Hepatocyte (in vitro differentiated cells): ENCODE results near the gene SP110. TPM values are rescaled to one million over a fixed set of nuclear protein-coding genes. Genes with fewer than 3 reads are reported as not detected.

Experiments used
- DNase-seq: peaks from one replicate; pipeline ENCODE4 v3.0.0-alpha.2; 2016; ENCODE audit warnings: low spot score
- H2AFZ ChIP-seq: fragments of 200-600 bp; sonication (generic); 2 replicates; pipeline ENCODE4 v1.6.0; 2016; ENCODE audit warnings: antibody characterized with exemption, mild to moderate bottlenecking
- H3K27ac ChIP-seq: fragments of 200-600 bp; sonication (generic); 2 replicates; pipeline ENCODE4 v1.5.1; 2016; ENCODE audit warnings: mild to moderate bottlenecking
- H3K27me3 ChIP-seq: fragments of 200-600 bp; sonication (generic); 2 replicates; pipeline ENCODE4 v1.6.1; 2016
- H3K36me3 ChIP-seq: fragments of 200-600 bp; sonication (generic); replicated peaks from 2 replicates; pipeline ENCODE4 v1.5.1; 2016; ENCODE audit warnings: low read depth; ENCODE audit not compliant: insufficient read depth
- H3K4me1 ChIP-seq: fragments of 200-600 bp; sonication (generic); 2 replicates; pipeline ENCODE4 v1.5.1; 2016; ENCODE audit warnings: mild to moderate bottlenecking, moderate library complexity; ENCODE audit not compliant: insufficient read depth
- H3K4me2 ChIP-seq: fragments of 200-600 bp; sonication (generic); 2 replicates; pipeline ENCODE4 v1.6.0; 2016
- H3K4me3 ChIP-seq: fragments of 200-600 bp; sonication (generic); 2 replicates; pipeline ENCODE4 v1.5.1; 2016; ENCODE audit warnings: mild to moderate bottlenecking
- H3K79me2 ChIP-seq: fragments of 200-600 bp; sonication (generic); 2 replicates; pipeline ENCODE4 v1.6.0; 2017; ENCODE audit warnings: mild to moderate bottlenecking
- H3K9me2 ChIP-seq: fragments of 200-600 bp; sonication (generic); replicated peaks from 2 replicates; pipeline ENCODE4 v1.6.0; 2017; ENCODE audit warnings: mild to moderate bottlenecking; ENCODE audit not compliant: insufficient read depth
- H3K9me3 ChIP-seq: fragments of 200-600 bp; sonication (generic); 2 replicates; pipeline ENCODE4 v1.5.1; 2016; ENCODE audit warnings: low read depth, mild to moderate bottlenecking
- H4K20me1 ChIP-seq: fragments of 200-600 bp; sonication (generic); 2 replicates; pipeline ENCODE4 v1.6.0; 2016; ENCODE audit warnings: mild to moderate bottlenecking; ENCODE audit not compliant: insufficient read depth, poor library complexity, severe bottlenecking
- EZH2 ChIP-seq: fragments of 200-600 bp; sonication (generic); IDR thresholded peaks from 2 replicates; pipeline ENCODE4 v1.6.1; 2016; ENCODE audit warnings: antibody characterized with exemption, mild to moderate bottlenecking, borderline replicate concordance
- EZH2phosphoT487 ChIP-seq: fragments of 200-600 bp; sonication (generic); IDR thresholded peaks from one replicate; pipeline ENCODE4 v1.6.1; 2018; ENCODE audit warnings: antibody characterized with exemption, mild to moderate bottlenecking, low read depth, moderate library complexity; ENCODE audit not compliant: unreplicated experiment, severe bottlenecking
- WGBS: methylation state at CpG from one replicate; pipeline ENCODE4 v1.1.6; 2016; ENCODE audit warnings: low lambda C conversion rate; ENCODE audit errors: missing lambda C conversion rate; 5-methylcytosine and 5-hydroxymethylcytosine counted together
- polyA plus RNA-seq: library from polyadenylated mRNA; unstranded; fragments of >200 nt; fragmentation: Nextera tagmentation; extraction: Ambion mirVana; gene quantifications from 2 replicates; pipeline ENCODE4 v1.2.1, GENCODE V29; 2016
- total RNA-seq: library from RNA; depleted of rRNA; stranded (reverse); fragments of >200 nt; gene quantifications from 2 replicates; pipeline ENCODE4 v1.2.3, GENCODE V29; 2014
- TF ChIP-seq, protein P1 (sequence below): fragments of 200-600 bp; sonication (generic); IDR thresholded peaks from 2 replicates; pipeline ENCODE4 v1.5.1; 2016; ENCODE audit warnings: antibody characterized with exemption, mild to moderate bottlenecking; ENCODE audit not compliant: poor library complexity

The SP110 gene
- total and polyA plus RNA-seq, 2 experiments from 2014 or later: 10.9 to 15.9 TPM

DNA sequence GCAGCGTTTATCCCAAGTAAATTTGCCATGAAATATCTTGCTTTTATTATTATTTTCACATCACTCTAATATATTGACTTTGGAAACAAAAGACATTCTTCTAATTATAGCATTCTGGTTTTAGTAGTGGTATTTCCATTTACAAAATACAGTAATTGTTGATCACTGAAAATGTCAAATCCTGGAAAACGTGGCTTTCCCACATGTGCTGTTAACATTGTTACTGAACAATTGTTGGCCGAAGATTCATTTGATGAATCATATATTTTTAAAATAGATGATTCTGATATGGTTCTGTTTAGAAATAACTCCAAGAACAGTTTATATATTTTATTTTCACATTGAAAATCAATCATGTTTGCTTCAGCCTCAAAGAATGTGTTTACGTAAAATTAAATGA lies 38.7 kb upstream of the SP110 start:
- no peak overlapping the region for H3K27ac ChIP-seq
- WGBS: 89% methylated on average over 4 of the region's 4 CpGs

DNA sequence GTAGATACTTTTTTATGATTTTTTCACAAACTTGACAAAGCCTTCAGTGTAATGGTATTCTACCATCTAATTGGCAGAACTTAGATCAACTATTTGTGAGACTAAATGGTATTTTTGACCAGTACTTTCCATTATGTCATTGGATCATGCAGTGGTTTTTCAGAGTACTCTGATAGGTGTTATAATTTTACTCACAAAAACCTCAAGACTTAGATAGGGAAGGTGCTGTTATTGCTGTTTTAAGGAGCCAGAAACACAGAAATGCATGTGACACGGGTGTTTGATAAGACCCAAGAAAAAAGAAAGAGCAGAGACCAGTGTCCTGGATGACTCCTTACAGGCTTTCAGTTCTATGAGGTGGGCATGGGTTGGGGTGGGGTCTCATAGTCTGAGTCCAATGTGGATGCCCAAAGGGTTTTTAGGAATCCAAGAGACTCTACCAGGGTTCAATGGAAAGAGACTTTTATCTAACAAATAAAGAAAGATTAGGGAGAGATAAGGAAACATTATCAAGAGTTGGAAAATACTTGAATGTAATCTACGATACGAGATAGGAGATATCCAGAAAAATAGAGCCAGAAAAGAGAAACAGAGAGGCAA lies 37.0 kb upstream of the SP110 start:
- no peaks in the 10 kb centered on the region for H3K27me3 ChIP-seq
- TF ChIP-seq, protein P1, sequence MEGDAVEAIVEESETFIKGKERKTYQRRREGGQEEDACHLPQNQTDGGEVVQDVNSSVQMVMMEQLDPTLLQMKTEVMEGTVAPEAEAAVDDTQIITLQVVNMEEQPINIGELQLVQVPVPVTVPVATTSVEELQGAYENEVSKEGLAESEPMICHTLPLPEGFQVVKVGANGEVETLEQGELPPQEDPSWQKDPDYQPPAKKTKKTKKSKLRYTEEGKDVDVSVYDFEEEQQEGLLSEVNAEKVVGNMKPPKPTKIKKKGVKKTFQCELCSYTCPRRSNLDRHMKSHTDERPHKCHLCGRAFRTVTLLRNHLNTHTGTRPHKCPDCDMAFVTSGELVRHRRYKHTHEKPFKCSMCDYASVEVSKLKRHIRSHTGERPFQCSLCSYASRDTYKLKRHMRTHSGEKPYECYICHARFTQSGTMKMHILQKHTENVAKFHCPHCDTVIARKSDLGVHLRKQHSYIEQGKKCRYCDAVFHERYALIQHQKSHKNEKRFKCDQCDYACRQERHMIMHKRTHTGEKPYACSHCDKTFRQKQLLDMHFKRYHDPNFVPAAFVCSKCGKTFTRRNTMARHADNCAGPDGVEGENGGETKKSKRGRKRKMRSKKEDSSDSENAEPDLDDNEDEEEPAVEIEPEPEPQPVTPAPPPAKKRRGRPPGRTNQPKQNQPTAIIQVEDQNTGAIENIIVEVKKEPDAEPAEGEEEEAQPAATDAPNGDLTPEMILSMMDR: no peak
- TF ChIP-seq EZH2: no peak
- DNase-seq: no peak
- 80% methylated on average over 3 of the region's 3 CpGs for WGBS
- no peaks in the 10 kb centered on the region for H3K79me2 ChIP-seq
- no peak overlapping the region for H3K27ac ChIP-seq
- H4K20me1 ChIP-seq: no peaks in the 10 kb centered on the region
- no peaks in the 10 kb centered on the region for H3K36me3 ChIP-seq
- no peaks in the 10 kb centered on the region for H3K9me3 ChIP-seq
- H3K9me2 ChIP-seq: no peaks in the 10 kb centered on the region
- no peak overlapping the region for H3K4me3 ChIP-seq
- H2AFZ ChIP-seq: no peak overlapping the region
- H3K4me1 ChIP-seq: no peaks in the 10 kb centered on the region
- H3K4me2 ChIP-seq: no peak overlapping the region

More for the DNA sequence above, 38.7 kb upstream of the SP110 start:
- no peak for DNase-seq
- TF ChIP-seq EZH2phosphoT487 (no peak), EZH2 (no peak)
- TF ChIP-seq, protein P1: no peak
- no peaks in the 10 kb centered on the region for H3K9me2 ChIP-seq
- H3K79me2 ChIP-seq: no peaks in the 10 kb centered on the region
- H3K9me3 ChIP-seq: no peaks in the 10 kb centered on the region
- H4K20me1 ChIP-seq: no peaks in the 10 kb centered on the region
- H3K27me3 ChIP-seq: no peaks in the 10 kb centered on the region
- no peak overlapping the region for H3K4me2 ChIP-seq
- H3K4me3 ChIP-seq: no peak overlapping the region
- H3K4me1 ChIP-seq: no peaks in the 10 kb centered on the region
- no peaks in the 10 kb centered on the region for H3K36me3 ChIP-seq
- no peak overlapping the region for H2AFZ ChIP-seq

DNA sequence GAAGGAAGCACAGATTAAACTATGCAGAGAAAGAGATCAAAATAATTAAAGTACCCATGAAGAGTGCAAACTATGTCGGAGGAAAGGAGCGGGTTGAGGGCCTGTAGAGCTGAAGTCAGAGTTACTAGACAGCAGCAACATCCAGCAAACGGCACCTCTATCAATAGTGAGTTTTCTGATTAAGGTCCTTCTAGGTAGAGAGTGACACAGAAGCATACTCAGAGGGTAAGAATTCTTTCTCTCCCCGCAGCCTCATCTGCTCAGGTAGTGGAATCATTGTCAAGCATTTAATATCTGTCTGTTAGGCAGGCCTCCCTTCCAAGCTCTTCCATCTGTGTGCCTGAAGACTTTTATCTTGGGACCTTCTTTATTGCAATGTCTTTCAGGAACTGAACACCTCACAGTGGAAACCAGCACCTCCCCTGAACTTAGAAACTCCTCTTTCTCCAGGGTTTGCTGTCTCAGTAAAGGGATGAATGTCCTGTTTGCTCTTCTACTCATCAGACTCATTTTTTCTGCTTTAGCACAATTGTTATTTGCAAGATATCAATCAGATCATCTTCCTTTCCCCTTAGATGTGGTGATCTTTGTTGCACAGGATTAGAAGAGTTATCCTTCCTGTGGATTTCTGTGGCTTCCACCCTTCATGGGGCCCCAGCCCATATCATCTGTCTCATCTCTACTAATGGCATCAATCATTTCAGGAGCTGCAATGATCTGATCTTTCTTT lies 34.5 kb upstream of the SP110 start:
- H3K9me3 ChIP-seq: no peaks in the 10 kb centered on the region

More for the DNA sequence above, 34.5 kb upstream of the SP110 start:
- Histone ChIP-seq H3K36me3 (no peaks in the 10 kb centered on the region), H3K27ac (no peak overlapping the region), H3K4me1 (no peaks in the 10 kb centered on the region), H2AFZ (no peak overlapping the region), H3K4me3 (no peak overlapping the region), H4K20me1 (no peaks in the 10 kb centered on the region), H3K9me2 (no peaks in the 10 kb centered on the region), H3K79me2 (no peaks in the 10 kb centered on the region), H3K4me2 (no peak overlapping the region), H3K27me3 (peaks cover 3% of the 10 kb centered on the region)
- DNase-seq: no peak
- WGBS: 82% methylated on average over 4 of the region's 4 CpGs
- TF ChIP-seq, protein P1: no peak
- TF ChIP-seq EZH2 (no peak), EZH2phosphoT487 (no peak)
